ENCODE measurements around the gene DDX54. TPM values are rescaled to one million over a fixed set of nuclear protein-coding genes. Genes with fewer than 3 reads are reported as not detected.

Gene DDX54
- total RNA-seq, 1 experiment from 2014 or later: 83.0 TPM

DNA sequence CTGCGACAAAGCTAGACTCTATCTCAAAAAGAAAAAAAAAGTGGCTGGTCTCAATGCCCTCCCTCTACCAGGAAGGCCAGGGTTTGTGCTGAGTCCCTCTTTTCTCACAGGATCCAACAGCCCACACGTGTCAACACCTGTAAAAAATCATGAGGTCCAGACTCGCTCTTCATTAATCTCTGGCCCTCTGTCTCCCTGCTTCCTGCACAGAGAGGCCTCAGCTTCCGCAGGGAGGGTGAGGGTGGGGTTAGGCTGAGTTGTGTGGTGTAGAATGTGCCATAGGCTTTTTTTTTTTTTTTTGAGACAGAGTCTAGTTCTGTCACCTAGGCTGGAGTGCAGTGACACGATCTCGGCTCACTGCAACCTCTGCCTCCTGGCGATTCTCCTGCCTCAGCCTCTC is 29.6 kb downstream of the DDX54 start:
- no peak overlapping the region for H2BK20ac ChIP-seq (ENCODE audit: low read depth, low read length, poor library complexity, severe bottlenecking)
- DNase-seq: no peak
- H3K4me2 ChIP-seq (ENCODE audit: insufficient read depth, insufficient read length, low read length): no peak overlapping the region
- no CpG with 5 or more reads among the region's 7 CpGs for WGBS (ENCODE audit: extremely low coverage, insufficient read length, low lambda C conversion rate)
- no peak overlapping the region for H4K5ac ChIP-seq (ENCODE audit: insufficient read length, low read depth, low read length)
- H3T11ph ChIP-seq (ENCODE audit: low read length): no peak overlapping the region
- H4K20me1 ChIP-seq (ENCODE audit: control insufficient read depth, insufficient read depth, insufficient read length): no peaks in the 10 kb centered on the region
- H4K91ac ChIP-seq (ENCODE audit: insufficient read length, low read depth, low read length): no peak overlapping the region
- no peak overlapping the region for H2BK12ac ChIP-seq (ENCODE audit: insufficient read length, low read depth, low read length)
- no peak overlapping the region for H2BK15ac ChIP-seq (ENCODE audit: low read depth, low read length)
- H3K9me3 ChIP-seq (ENCODE audit: control insufficient read depth, low read depth, low read length): no peaks in the 10 kb centered on the region
- H3K23me2 ChIP-seq (ENCODE audit: insufficient read length, low read depth, low read length, poor library complexity, severe bottlenecking): peaks cover 8% of the 10 kb centered on the region
- H3K4me1 ChIP-seq (ENCODE audit: insufficient read depth, low read length): peaks cover 3% of the 10 kb centered on the region; the same call in 1 of the 2 replicates
- no peaks in the 10 kb centered on the region for H3K79me2 ChIP-seq (ENCODE audit: insufficient read depth, low read length)
- H3K27me3 ChIP-seq (ENCODE audit: insufficient read depth, low read length): peaks cover 14% of the 10 kb centered on the region; the same call in 1 of the 2 replicates
- H3K4ac ChIP-seq (ENCODE audit: low read depth, low read length): no peak overlapping the region
- H4K8ac ChIP-seq (replicated peaks; ENCODE audit: insufficient read length, low read depth, low read length): no peak overlapping the region
- Mint-ChIP-seq H3K4me1 (peaks cover 6 to 12% of the 10 kb centered on the region in 2 experiments), H3K27me3 (ENCODE audit: low read depth) (peaks cover 59% of the 10 kb centered on the region), H3K4me3 (peak overlapping the region in 1 of 2 experiments; percentile 46; a peak in 1 of 5 replicates), H3K36me3 (ENCODE audit: insufficient read depth in 1 of 3, low read depth in 3 of 3) (peaks cover 13 to 40% (median 33%) of the 10 kb centered on the region in 3 experiments; a peak in 6 of 7 replicates), H3K9me3 (no peaks in the 10 kb centered on the region; a peak in 2 of 5 replicates), H3K27ac (no peak overlapping the region)
- H3K14ac ChIP-seq (ENCODE audit: insufficient read depth, low read length): no peak overlapping the region
- no peak for TF ChIP-seq CTCF (conservative IDR thresholded peaks at IDR 0.05)
- H2BK5ac ChIP-seq (ENCODE audit: insufficient read length, low read length): no peak overlapping the region
- no peak overlapping the region for H2BK120ac ChIP-seq (ENCODE audit: low read depth, low read length, poor library complexity, severe bottlenecking)
- H3K23ac ChIP-seq (ENCODE audit: insufficient read length, low read depth, low read length): no peak overlapping the region
- no peak overlapping the region for H2AFZ ChIP-seq (ENCODE audit: low read length)
- H3K56ac ChIP-seq (ENCODE audit: insufficient read length, low read depth, low read length): no peak overlapping the region
- no peak overlapping the region for H2AK5ac ChIP-seq (ENCODE audit: insufficient read length, low read length)
- H3K9ac ChIP-seq (ENCODE audit: extremely low read depth, insufficient read length, low read length): no peak overlapping the region
- H3K27ac ChIP-seq (ENCODE audit: insufficient read length, low read depth, low read length): no peak overlapping the region
- H3K18ac ChIP-seq (ENCODE audit: insufficient read length, low read depth, low read length): no peak overlapping the region
- no peaks in the 10 kb centered on the region for H3K79me1 ChIP-seq (ENCODE audit: insufficient read depth, low read depth, low read length, poor library complexity, severe bottlenecking)
